GM19193 (cell line): ENCODE data around the gene ROM1.

Source experiments
- POLR2A ChIP-seq: IDR thresholded peaks from 4 replicates; pipeline ENCODE4 v1.6.1; 2011; ENCODE audit not compliant: insufficient read depth, insufficient read length; ENCODE audit errors: extremely low read depth

Gene ROM1

GRCh38 chr11:62656796-62657429, 43.9 kb downstream of the ROM1 start:
- no peak for TF ChIP-seq POLR2A

- TF ChIP-seq POLR2A, result no peak
Observed at GRCh38 chr11:62664405-62665074, 51.5 kb downstream of the ROM1 start.
